Muscle of back (tissue), 13 donors: ENCODE data around the gene PAPPA. TPM values are rescaled to one million over a fixed set of nuclear protein-coding genes. Genes with fewer than 3 reads are reported as not detected.

Source experiments
- DNase-seq, 3 donors: peaks; one replicate each; pipeline versions ENCODE4 v3.0.0 to v3.0.0-alpha.2; 2013
- long read RNA-seq, 9 donors: transcript quantifications; one replicate each; lab custom pipeline, GENCODE V29; 2026
- polyA plus RNA-seq, 10 donors: library from polyadenylated mRNA; unstranded; fragments of 120-200 nt; gene quantifications; one replicate each; pipeline ENCODE4 v1.2.1, GENCODE V29; 2013; ENCODE audit not compliant: insufficient read length in 10 of 10

The PAPPA gene, protein sequence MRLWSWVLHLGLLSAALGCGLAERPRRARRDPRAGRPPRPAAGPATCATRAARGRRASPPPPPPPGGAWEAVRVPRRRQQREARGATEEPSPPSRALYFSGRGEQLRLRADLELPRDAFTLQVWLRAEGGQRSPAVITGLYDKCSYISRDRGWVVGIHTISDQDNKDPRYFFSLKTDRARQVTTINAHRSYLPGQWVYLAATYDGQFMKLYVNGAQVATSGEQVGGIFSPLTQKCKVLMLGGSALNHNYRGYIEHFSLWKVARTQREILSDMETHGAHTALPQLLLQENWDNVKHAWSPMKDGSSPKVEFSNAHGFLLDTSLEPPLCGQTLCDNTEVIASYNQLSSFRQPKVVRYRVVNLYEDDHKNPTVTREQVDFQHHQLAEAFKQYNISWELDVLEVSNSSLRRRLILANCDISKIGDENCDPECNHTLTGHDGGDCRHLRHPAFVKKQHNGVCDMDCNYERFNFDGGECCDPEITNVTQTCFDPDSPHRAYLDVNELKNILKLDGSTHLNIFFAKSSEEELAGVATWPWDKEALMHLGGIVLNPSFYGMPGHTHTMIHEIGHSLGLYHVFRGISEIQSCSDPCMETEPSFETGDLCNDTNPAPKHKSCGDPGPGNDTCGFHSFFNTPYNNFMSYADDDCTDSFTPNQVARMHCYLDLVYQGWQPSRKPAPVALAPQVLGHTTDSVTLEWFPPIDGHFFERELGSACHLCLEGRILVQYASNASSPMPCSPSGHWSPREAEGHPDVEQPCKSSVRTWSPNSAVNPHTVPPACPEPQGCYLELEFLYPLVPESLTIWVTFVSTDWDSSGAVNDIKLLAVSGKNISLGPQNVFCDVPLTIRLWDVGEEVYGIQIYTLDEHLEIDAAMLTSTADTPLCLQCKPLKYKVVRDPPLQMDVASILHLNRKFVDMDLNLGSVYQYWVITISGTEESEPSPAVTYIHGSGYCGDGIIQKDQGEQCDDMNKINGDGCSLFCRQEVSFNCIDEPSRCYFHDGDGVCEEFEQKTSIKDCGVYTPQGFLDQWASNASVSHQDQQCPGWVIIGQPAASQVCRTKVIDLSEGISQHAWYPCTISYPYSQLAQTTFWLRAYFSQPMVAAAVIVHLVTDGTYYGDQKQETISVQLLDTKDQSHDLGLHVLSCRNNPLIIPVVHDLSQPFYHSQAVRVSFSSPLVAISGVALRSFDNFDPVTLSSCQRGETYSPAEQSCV (N-terminal part only)
- polyA plus RNA-seq: 1 to 10 TPM in 5 of 10 donors, under 1 TPM in 5; 0.58 to 2.2 (median 1.1) TPM
- long read RNA-seq, donor 1: 0 reads
- long read RNA-seq, donor 2: 0 reads
- long read RNA-seq, donor 3: 0 reads
- long read RNA-seq, donor 4: 0 reads
- long read RNA-seq, donor 5: 0 reads
- long read RNA-seq, donor 6: 0 reads
- long read RNA-seq, donor 7: 0 reads
- long read RNA-seq, donor 8: 0 reads
- long read RNA-seq, donor 9: 0 reads

DNA sequence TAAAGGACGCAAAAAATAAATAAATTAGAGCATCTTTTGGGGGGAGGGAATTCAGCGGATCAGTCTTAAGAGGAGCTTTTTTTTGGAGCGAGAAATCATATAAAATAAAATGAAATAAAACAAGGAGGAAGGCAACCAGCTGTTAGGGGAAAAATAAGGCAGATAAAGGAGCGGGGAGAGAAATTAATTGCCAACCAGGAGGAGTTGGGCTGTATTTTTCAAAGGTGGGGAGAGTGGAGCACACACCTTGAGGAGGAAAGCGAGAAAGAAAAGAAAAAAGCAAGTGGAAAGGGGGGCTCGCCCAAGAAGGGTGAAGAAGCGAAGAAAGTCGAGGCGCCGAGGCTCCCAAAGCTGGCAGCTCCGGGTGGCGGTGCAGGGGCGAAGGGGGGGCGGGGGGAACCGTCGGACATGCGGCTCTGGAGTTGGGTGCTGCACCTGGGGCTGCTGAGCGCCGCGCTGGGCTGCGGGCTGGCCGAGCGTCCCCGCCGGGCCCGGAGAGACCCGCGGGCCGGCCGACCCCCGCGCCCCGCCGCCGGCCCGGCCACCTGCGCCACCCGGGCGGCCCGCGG is at the start of gene PAPPA:
TSS of gene PAPPA (plus strand) at position 27 of the 569 bp plus-strand sequence. CDS start at position 409, 382 bp downstream.
- peak in 1 of 3 donors; percentile 23 for DNase-seq

DNA sequence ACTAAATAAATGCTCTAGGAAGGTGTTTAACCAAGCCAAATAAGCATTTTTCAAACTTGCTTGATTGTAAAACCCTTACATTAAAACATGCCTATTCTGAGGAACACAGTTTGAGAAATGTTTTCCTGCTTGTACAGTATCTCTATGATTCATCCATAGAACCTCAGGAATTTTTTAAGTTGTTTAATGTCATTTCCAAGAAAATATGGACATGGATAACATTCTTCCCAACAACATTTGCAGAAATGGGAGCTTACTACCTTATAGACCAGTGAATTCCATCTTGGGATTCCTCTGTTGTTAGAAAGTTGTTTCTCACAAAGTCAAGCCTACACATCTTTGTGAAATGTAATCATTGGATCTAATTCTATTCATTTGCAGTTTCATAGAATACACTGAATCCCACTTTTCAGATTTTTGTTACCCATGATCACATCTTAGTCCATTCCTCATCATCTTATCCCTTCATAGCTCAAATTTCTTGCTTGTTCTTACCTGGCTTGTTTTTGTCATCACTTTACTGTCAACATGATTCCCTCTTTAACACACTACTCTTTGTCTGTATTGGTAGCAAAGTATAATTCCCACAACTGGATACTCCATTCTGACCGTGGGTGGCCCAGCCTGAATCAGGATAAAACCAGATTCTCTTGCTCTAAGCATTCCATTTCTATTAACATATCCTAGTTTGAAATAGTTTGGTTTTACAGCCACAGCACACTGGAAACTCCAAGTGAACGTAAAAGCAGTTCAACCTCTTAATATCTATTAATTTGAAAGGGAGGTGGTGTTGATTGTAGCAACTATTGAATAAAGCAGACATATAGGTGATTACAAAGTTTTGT is 49.4 kb upstream of the PAPPA start:
- DNase-seq: no peak

DNA sequence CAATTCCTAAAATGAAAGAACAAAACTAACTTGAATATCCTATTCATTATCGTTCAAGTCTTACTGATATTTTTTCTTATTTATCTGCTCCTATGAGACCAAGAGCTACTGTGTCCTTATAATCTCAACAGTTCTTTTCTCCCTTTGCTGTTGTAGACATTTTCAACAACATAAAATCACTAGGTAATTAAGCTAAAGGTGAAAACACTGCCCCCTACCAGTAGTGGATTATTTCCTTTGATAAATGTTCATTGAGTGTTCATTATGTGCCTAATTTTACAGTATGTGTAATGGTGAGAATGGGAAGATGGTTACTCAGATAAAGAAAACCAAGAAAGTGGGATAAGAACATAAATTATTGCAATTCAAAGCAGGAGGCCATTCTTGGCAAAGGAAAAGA is 41.4 kb upstream of the PAPPA start:
- no peak for DNase-seq

DNA sequence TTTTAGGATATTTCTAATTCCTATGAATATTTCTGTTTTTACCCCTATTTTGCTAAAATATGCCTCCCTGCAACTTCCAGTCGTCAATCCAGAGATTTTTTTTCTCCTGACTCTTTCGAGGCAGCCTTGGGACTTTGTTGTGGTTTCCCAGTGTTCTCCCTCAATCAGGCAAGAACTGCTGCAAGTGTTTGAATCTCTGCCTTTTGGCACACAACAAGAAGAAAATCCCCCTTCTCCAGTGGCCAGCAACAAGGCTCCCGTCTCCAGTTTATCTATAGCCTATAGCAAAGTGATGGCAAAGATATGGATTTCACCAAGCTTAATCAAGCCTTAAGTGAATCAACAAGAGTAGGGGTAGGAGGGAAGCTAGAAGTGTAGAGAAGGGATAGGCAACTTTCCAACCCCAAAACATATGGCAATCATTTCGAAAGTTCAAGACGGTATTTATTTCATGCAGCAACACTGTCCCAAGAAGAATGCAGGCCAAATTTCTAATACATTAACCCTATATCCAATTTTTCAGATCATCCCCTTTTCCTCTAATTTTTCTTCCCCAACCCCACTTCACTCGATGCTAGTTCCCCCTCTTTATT is 37.7 kb upstream of the PAPPA start:
- peak; percentile 50 to 80 (median 76) for DNase-seq

DNA sequence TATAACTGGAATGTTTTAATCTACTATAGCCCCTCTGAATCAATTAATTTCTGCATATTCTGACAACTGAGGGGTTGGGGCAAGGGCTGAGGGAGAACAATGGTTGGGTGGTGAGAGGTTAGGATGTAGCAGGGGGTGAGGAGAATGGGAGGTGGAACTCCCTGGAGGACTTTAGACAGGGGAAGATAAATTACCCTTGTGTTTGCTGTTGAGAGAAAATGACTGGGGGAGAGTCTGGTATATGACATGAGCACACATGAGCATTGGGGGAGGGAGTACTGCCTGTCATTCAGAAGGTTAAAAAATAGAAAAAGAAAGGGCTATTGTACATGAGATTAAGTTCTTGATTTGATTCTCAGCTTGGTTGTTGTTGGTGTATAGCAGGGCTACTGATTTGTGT is 37.2 kb upstream of the PAPPA start:
- no peak for DNase-seq

DNA sequence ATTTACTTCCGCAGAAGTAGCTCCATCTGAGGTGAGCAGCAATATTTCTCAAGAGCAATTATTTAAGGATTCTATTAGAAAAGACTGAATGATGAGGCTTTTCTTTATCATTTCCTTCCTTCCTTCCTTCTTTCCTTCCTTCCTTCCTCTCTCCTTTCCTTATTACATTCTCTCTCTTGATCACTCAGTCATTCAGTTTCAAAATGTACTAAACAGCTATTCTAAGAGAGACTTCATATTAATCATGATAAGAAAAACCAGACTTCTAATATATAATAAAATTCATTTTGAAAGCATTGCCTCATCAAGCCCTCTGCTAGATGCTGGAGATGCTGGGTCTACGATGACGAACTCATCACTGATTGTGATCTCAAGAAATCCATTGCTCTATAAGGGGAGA is 30.4 kb upstream of the PAPPA start:
- no peak for DNase-seq

DNA sequence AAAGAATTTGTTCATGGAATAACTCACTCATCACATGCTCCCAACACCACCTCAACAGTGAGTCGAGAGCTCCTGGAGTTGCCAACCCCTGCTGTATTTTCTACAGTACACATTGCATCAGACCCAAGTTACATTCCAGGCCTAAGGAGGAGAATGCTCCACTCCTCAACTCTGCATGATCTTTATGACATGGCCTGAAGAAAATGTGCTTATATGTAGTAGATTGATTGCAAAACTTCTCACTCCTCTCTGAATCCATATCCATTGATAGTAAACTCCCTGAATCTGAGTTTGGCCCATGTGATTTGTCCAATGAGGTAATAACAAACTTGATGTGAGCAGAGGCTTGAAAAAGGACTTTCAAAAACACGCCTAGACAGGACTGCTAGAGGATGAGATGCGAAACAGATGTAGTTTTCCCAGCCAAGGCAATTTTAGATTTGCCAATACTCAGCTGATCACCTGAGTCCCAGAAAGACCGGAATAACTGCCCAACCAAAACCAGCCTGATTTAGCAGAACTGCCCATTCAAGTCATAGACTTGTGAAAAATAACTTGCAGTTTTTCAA is 29.0 kb upstream of the PAPPA start:
- peak in 2 of 3 donors; percentile 14 to 17 for DNase-seq

DNA sequence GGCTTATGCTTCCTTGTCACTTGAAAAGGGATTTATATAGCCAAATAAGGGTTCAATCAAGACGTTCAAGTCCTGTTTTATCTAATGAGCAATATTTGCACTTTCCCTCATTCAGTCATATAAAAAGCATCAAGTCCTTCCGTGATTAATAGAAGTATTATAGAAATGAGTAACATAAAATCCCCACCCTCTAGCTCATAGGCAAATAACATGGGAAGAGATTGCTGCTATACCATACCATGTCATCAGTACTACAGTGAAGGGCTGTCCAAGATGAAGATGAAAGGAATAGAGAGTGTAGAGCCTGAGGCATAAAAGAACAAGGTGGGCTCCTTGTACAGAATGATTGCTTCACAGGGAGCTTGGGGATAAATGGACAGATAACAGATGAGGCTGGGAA is 20.4 kb upstream of the PAPPA start:
- no peak for DNase-seq

DNA sequence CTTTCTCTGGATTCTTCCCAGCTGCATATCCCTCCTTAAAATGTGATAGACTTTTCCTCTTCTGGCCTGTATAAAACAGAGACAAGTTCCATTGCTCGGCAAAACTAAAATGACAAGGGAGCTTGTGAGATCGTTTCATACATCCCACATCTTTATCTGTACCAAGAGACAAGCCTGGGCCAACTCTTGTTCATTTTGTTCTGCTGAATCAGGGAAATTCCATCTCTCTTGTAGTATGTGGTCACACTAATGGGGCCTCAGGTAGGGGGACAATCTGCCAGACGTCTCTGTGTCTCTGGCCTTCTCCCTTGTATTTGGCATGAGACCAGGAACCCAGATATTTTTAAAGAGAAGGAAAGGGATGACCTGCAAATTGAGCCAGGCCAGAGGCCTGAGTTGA is 18.6 kb upstream of the PAPPA start:
- DNase-seq: peak in 1 of 3 donors; percentile 46

DNA sequence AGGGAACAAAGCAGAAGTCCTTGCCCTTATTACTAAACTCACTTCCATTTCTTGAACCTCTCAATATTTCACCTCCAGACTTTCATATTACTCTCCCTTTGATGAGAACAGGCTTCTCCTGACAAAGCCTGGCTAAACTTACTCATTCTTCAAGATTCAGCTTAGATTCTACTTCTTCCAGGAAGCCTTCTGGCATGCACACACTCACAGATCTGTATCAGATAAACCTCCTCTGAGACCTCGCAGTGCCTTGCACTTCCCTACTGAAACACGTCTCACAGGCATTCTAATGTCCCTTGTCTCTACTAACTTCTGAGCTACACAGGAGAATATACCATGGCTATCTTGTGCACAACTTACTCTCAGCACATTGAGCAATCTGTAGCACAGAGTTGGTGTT is 16.6 kb upstream of the PAPPA start:
- no peak for DNase-seq

DNA sequence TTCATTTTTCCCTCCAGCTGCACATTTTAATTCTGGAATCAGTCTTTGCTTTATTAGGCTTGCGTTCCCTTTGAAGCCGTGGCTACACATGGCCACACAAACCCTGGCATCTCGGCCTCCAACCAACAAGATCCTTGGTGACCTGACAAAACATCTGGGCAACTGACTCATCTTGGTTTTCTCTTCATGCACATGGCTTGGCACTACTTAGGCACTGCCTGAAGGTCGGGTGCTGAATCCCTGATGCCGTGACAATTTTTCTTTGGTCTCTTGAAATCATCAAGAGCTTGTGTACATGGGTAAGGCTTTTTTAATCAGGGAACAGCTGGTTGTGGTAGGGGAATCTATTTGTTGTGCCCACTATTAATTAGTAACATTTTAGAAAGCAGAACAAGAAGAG is 16.0 kb upstream of the PAPPA start:
- no peak for DNase-seq

DNA sequence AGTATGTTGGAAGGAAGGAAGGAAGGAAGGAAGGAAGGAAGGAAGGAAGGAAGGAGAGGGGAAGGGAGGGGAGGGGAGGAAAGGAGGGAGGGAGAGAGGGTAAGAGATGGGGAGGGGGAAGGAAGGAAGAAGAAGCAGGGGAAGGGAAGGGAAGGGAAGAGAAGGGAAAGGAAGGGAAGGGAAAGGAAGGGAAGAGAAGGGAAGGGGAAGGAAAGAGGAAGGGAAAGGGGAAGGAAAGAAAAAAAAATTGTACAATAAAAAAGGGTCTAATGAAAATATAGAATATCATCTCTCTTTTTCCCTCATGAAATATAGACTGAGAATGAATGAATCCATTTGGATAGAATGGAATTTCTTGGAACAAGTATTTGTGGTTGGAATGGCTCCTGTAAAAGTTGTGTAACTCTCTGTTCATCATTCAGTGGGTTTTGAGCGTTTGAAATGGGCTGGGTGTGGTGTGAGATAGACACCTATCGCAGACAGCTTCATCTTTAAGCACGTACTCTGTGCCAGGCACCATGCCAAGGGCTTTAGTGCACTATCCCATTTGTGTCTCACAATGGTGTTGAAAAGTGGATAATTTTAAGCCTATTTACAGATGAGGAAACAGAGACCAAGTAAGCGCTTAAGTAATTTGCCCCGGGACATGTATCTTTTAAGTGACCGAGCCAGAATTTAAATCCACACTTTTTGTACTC is 11.6 kb upstream of the PAPPA start:
- peak in 2 of 3 donors; percentile 1 to 69 for DNase-seq

DNA sequence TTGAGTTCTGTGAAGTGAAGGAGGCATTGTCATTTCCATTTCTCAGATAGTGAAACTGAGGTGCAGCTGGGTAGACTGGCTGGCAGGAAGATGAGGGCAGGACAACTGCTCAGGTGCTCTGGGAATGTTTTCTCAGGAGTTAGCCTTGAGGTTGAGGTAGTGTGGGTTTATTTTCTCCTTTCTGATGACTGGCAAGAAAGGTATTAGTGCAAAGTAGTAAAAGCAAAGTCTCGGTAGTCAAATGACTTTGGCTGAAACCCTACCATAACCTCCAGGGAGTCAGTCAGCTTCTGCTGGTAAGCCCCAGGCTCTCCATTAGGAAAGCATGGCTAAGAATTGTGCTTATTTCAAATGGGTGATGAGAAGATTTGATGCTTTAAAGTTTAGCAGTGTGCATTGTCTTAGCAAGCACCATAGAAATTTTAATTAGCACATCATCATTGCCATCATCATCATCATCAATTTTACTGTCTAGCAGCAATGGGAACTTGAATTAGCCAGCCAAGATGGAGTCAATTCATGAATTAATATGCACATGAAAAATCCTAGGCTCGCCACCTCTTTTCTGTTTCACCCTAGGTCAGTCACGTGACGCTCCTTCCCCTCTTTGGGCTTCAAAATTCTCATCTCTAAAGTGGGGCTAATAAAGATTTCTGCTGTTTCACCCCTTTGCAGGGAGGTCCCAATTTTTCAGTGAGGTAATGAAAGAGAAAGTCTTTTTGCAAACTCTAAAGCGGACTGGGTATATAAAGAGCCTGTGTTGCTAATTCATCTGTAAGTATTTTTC is 10.7 kb upstream of the PAPPA start:
- DNase-seq: no peak

DNA sequence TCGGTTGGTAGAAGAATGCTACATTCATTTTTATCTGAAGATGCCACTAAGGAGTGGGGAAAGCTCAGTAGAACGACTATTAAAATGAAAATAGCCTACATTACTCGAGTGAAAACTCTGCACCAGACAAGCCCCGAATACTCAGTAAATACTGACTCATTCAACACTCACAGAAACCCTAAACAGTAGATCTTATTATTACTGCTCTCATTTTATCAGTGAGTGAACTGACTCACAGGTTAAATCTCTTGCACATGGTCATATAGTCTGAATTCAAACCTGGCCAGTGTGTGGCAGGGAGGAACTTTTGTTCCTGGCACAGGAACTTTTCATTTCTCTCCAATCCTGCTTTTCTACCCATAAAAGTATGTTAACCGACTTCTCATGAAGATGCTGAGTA is 9.6 kb upstream of the PAPPA start:
- no peak for DNase-seq

DNA sequence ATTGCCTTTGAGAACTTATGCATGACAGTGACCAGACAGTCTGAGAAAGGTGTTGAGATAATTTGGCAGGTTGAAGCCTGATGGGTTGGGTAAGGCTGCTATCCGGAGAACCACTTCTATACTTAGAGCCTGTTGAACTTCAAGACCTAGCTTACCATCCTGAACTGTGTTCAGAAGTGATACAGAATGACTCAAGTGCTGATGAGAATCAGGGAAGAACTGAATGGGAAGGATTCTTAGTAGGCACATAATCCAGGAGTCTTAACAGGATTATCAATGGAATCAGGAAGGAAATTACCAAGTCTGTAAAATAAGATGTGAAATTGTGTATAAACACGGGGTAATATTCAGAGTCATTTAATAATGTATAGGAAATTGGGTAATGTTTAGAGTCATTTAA is 9.0 kb upstream of the PAPPA start:
- no peak for DNase-seq

DNA sequence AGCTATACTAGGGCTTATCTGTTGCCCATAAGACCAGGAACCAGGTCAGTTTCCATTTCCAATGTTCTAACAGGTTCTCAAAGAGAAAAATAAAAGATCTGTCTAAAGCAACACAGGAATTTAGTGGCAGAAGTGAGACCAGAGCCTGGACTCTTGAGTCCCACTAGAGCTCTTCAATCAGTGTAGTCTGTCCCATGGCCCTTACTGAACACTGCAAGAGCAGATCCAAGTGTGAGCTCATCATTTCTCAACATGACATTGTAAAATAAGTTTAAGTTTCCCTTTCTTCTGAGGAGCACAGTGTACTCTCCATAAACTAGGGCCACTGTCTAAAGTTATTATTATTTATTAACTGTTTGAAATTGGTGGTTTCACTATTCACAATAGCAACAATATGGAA is 8.6 kb upstream of the PAPPA start:
- no peak for DNase-seq

DNA sequence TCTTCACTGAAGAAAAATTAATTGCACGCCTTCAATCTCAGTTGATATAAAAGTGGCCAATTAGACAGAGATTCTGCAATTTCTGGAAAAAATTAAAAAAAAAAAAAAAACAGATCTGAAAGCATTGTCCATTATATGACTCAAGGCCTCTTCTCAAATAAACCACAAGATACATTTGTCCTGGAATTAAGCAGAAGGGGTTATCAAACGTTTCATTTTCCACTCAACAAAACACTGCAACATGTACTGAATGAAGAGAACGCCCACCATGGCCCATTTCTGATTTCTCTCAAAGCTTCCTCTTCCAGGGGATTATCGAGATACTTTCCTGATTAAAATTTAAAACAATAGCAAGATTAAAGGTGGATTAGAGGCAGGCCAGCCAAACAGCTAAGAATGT is 5.8 kb upstream of the PAPPA start:
- DNase-seq: no peak

DNA sequence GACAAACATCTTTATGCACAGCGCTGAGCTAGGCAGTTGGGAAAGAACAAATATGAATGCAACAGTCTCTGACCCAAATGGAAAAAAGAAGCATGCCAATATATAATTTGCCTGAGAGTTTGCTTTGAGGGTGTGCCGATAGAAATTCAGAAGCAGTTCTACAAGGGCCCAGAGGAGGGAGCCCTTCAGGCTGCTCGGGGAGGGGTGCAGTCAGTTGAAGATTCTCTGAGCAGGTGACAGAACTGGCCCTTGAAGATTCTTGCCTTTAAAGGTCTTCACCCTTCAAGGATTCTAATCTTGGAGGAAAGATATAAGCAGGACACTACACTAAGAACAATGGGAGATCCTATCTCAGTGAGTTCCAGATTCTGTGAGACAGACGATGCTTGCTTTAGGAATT is 3.7 kb upstream of the PAPPA start:
- DNase-seq: peak in 1 of 3 donors; percentile 22
